PFSK-1 (cell line): ENCODE results near the gene THOP1.

Source experiments
- FOXP2 ChIP-seq: optimal IDR thresholded peaks from 2 replicates; pipeline ENCODE3; 2011; ENCODE audit warnings: borderline replicate concordance, control low read depth, inconsistent platforms; ENCODE audit not compliant: insufficient read depth; ENCODE audit errors: extremely low read length, extremely low read depth
- POLR2AphosphoS5 ChIP-seq: IDR thresholded peaks from 2 replicates; pipeline ENCODE4 v1.6.1; 2012; ENCODE audit warnings: low read depth, mild to moderate bottlenecking, control low read depth, low read length, moderate library complexity
- REST ChIP-seq, 2 experiments: IDR thresholded peaks; 2 replicates each; pipeline versions ENCODE4 v1.6.1 to v1.8.0; 2011 to 2012; ENCODE audit warnings: low read depth in 2 of 2, low read length in 2 of 2, control low read depth in 1 of 2, inconsistent platforms in 1 of 2, mild to moderate bottlenecking in 1 of 2, moderate library complexity in 1 of 2; ENCODE audit not compliant: insufficient read depth in 1 of 2
- SIN3A ChIP-seq: IDR thresholded peaks from 2 replicates; pipeline ENCODE4 v1.6.1; 2012; ENCODE audit warnings: mild to moderate bottlenecking, low read length, moderate library complexity, borderline replicate concordance; ENCODE audit not compliant: insufficient read depth
- TAF1 ChIP-seq: IDR thresholded peaks from 2 replicates; pipeline ENCODE4 v1.6.1; 2012; ENCODE audit warnings: low read length, control low read depth, borderline replicate concordance; ENCODE audit not compliant: insufficient read depth

The THOP1 gene

DNA sequence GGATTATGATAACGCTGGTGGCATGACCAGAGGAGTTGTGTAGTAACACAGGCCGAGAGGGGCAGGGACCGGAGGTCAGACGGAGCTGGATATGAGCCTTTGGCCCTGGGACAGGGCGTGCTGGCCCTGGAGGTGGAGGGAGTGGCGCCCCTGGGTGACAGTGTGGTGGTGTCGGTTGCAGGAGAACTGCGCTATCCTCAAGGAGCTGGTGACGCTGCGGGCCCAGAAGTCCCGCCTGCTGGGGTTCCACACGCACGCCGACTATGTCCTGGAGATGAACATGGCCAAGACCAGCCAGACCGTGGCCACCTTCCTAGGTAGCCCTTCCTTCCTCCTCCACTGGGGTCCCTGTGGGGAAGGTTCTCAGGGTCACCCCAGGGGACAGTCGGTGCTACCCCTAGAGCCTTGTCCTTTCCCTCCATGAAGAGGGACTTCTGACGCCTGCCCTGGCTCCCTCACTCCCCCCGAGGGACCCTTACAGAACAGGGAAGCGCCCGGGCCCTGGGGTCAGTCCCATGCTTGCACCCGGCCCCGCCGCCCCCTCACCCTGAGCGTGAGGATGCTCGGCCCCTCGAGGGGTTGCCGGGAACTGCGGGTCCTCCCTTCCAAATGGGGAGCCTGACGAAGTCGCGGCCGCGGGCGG lies 21.6 kb downstream of the THOP1 start:
- TF ChIP-seq POLR2AphosphoS5 (no peak), TAF1 (no peak), SIN3A (no peak)

GRCh38 chr19:2807379-2808128 lies 22.3 kb downstream of the THOP1 start:
- TF ChIP-seq POLR2AphosphoS5, result no peak
- TF ChIP-seq SIN3A, result no peak
- TF ChIP-seq FOXP2, result no peak
- TF ChIP-seq TAF1, result no peak
- no peak for TF ChIP-seq REST (IDR thresholded peaks at IDR 0.05; ENCODE audit: insufficient read depth in 1 of 2, low read depth in 2 of 2, low read length in 2 of 2)

- no peak for TF ChIP-seq FOXP2
- no peak for TF ChIP-seq REST (IDR thresholded peaks at IDR 0.05; ENCODE audit: insufficient read depth in 1 of 2, low read depth in 2 of 2, low read length in 2 of 2)
- no peak for TF ChIP-seq SIN3A
- TF ChIP-seq POLR2AphosphoS5, result no peak
- no peak for TF ChIP-seq TAF1
These were observed 23.0 kb downstream of the THOP1 start for GRCh38 chr19:2808129-2808941.

DNA sequence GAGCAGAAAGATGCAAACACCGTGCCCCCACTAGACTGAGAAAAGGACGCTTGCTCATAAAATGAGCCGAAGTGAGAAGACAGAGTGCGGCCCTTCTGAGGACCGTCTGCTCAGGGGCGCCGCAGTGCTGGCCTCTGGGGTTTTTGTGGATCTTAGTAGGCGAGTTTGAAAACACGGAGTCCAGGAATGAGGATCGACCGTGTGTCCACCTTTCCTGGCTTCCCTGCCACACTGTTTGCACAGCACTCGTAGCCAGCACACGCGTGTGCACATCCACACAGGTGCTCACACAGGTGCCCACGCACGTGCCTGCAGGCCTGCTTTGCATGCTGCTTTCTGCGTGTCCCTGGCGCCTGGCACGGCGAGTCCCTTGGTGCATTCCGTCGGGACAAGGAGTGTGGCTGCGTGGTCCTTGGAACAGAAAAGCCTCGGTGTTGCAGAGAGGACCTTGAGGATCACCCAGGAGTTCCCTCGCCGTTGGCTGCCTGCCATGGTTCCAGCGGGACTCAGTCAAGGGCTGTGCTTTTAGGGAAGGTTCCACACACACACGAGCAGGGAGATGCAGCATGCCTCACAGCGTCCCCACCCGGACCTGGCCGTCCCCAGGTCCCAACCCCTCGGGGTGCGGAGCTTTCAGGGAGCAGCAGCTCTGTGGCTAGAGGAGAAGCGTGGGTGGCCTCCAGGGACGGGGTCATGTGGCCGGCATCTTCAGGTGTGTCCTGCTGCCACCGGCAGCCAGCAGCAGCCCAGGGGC lies 24.3 kb downstream of the THOP1 start:
- TF ChIP-seq TAF1 (no peak), FOXP2 (no peak), SIN3A (no peak), POLR2AphosphoS5 (no peak), REST (IDR thresholded peaks at IDR 0.05; ENCODE audit: insufficient read depth in 1 of 2, low read depth in 2 of 2, low read length in 2 of 2) (no peak)
